Stimulated activated CD8-positive, alpha-beta memory T cell treated with anti-CD3 and anti-CD28 coated beads, Interleukin-12 subunit alpha, Interleukin-12 subunit beta, amount 100 ng/mL, for 4 hours (primary cell): Measurements from ENCODE around the gene CPSF4L.
"Not testable (repeated sequence)": the region's sequence is repeated elsewhere in the genome, so short reads cannot be mapped to it uniquely, and the experiment has no call there.

Experiments used
- DNase-seq: peaks from one replicate; pipeline ENCODE4 v3.0.0-alpha.2; 2020; ENCODE audit warnings: low read depth

CPSF4L gene, protein sequence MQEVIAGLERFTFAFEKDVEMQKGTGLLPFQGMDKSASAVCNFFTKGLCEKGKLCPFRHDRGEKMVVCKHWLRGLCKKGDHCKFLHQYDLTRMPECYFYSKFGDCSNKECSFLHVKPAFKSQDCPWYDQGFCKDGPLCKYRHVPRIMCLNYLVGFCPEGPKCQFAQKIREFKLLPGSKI

GRCh38 chr17:73261617-73261951, at the start of gene CPSF4L:
CPSF4L (minus strand) TSS chr17:73261880; CDS start chr17:73261818, 62 bp downstream.
- no peak for DNase-seq

DNA sequence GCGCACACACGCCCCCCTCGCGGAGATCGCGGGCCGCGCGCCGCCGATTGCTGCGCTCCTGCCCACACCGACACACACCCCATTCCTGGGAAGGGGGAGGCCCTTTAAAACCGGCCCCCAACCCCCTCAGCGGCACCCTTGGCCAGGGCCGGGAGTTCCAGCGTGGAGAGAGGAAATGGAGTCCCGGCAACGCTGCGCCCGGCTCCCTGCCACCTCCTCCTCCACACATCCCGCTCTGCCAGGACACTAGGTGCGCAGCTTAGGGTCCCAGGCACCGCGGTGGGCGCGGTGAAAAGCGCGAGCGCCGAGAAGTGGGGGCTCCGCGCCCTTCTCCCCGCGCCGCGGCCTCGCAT, 49.7 kb upstream of the CPSF4L start:
- no peak for DNase-seq

- no peak for DNase-seq
These were observed 48.3 kb upstream of the CPSF4L start for GRCh38 chr17:73309727-73310596.

GRCh38 chr17:73308959-73309358, 47.3 kb upstream of the CPSF4L start:
- not testable (repeated sequence) for DNase-seq

GRCh38 chr17:73308017-73308823, 46.5 kb upstream of the CPSF4L start:
- DNase-seq, result no peak

GRCh38 chr17:73307130-73307529, 45.5 kb upstream of the CPSF4L start:
- no peak for DNase-seq

DNA sequence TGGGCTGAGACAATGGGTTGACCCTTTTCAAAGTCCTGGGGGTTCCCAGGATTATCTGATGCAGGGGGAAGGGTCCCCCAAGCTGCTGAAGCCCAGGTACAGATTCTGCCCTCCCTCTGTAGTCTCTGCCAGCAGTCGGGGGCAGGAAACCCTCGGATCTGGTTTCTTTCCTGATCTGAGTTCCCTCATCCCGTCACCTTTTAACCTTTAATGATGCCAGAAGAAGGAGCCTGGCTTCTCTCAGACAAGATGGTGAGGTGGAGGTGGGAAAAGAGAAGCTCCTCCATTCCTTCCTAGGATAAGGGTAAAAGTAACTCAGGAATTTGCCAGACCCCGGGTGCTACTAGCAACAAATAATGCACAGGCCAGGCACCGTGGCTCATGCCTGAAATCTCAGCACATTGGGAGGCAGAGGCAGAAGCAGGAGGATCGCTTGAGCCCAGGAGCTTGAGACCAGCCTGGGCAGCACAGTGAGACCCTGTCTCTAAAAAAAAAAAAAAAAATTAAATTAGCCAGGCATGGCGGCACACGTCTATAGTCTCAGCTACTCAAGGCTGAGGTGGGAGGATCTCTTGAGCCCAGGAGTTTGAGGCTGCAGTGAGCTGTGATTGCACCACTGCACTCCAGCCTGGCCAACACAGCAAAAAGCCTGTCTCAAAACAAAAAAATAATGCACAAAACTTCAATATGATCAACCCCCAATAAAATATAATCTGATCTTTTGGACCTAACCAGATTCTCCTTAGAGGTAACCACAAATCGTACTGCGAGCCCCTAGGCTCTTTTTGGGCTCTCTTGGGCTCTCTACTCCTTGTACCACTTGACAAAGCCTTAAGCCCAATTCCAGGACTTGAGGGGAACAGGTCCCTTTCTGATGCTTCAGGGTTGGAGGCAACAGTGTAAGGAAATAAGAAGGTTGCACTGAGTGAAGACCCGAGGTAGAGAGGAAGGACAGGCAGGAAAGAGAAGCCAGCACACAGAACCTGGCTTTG, 44.5 kb upstream of the CPSF4L start:
- no peak for DNase-seq

DNA sequence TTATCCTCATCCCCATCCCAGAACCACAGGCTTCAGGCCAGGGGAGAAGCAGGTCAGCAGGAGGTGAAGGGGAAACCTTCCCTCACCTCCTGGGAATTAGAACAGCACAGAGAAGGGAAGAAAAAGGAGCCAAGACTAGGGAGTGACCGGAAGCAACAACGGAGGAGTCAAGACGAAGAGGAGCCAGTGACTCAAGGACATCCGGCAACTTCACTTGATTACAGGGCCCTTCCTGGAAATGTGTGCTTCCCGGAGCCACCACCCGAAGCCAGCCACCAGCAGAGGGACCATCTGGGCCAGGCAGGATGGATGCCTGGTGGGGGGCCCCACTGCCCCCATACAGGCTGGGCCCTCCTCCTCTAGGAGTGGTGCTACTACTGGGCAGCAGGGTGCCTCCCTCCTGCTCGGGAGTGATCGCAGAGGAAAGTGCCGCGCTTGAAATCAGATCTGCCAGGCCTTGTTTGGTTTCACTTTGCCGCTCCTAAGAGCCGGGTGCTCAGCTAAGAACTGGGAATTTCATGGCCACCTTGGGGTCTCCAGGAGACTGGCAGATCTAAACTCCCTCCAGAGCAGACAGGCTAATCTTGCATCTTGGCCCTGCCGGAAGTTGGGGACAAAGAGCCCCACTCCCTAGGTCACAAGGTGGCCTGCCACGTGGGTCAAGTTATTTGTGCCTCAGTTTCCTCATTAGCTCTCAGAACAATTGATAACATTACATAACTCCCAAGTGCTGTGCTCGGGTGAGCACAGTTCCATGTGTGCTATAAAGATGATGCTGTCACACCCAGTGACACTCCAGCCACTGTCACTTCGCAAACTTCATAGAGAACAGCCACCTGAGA, 43.5 kb upstream of the CPSF4L start:
- DNase-seq, result no peak

GRCh38 chr17:73304438-73304837, 42.8 kb upstream of the CPSF4L start:
- no peak for DNase-seq

- no peak for DNase-seq
These were observed 40.5 kb upstream of the CPSF4L start for GRCh38 chr17:73302189-73302588.

- no peak for DNase-seq
These were observed 39.7 kb upstream of the CPSF4L start for GRCh38 chr17:73301369-73301768.

DNA sequence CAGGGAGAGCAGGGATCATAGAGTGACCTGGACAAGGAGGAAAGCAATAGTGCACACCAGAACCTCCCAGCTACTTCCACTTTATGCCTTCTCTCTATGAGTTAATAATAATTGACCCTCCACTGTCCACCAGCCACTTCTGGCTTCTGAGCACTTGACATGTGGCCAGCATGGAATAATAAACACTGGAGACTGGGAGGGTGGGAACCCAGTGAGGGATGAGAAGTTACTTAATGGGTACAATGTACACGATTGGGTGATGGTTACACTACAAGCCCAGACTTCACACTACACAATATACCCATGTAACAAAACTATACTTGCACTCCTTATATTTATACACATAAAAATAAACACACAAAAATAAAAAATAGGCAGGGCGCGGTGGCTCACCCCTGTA, 38.7 kb upstream of the CPSF4L start:
- DNase-seq, result no peak

GRCh38 chr17:73297934-73298861, 36.5 kb upstream of the CPSF4L start:
- no peak for DNase-seq

DNA sequence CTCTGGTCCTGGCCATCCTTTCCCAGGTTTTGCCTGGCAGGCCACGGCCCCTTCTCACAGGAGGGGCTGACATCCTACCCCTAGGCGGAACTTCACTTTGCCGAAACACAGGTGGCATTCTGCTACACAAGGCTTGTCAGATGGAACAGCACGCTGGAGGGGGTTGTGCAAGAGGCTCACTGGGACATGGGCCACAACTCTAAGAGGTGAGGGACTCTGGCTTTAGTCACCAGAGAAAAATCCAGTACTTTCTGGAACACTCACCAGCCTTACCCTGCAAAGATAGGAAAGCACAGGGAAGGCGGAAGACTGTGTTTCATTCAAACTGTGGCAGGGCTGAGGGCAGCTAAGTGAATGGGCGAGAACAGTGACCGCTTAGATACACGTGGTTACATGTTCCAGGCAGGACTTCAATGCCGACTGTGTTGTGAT, 31.8 kb upstream of the CPSF4L start:
- DNase-seq, result no peak

GRCh38 chr17:73293031-73293430, 31.4 kb upstream of the CPSF4L start:
- no peak for DNase-seq

DNA sequence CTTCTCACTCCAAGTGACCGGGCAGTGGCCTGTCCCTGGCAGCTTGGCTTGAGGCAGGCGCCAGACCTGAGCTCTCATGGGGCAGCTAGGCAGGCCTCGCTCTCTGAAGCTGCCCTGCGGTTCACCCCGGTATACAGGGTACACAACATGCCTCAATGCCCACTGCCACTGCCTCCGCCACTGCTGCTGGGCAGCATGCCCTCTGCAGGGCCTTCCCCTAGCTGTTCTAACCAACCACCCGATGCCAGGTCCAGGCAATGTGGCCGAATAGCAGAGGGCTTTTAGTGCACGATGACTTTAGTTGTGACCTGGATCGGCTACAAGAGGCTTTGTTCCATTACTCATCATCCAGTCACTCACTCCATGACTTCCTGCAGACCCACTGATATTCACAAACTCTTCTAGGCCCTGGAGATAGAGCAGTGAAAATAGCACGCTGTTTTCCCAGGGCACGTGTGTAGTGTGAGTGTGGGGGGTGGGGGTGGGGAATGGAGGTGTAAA, 30.4 kb upstream of the CPSF4L start:
- DNase-seq, result no peak

GRCh38 chr17:73291260-73291801, 29.7 kb upstream of the CPSF4L start:
- no peak for DNase-seq

DNA sequence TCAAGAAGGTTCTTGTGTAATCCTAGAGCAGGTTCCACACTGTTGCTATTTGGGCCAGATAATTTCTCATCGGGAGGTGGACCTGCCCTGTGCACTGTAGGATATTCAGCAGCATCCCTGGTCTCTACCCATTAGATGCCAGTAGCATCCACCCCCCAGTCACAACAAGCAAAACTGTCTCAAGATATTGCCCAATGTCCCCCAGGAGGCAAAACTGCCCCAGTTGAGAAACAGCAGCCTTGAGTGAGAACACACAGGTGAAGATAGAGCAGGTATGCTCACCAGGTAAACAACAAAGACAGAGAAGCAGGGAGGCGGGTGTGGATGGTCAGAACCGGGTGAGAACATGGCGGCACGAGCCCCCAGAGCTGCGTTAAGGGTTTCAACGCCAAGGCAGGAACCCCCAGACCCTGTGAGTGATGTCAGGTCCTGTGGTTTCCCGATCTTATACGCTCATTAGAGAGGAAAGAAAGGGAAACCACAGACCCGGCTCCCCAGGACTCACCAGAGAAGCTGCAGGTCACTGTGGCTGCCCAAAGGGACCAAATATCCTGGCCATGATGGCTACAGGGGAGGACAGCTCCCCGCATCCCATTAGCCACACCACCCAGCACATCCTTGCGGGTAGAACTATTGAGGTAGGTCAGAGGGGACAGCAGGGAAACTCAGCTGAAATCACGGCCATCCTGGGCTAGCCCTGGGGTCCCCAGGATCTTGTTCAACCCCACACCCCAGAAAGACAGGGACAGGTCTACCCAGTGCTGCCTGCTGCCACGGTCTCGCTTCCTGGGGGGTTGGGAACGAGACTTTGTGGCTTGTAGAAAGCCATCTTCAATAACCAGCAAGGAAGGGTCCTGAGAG, 28.9 kb upstream of the CPSF4L start:
- no peak for DNase-seq
